ENCODE results near the gene C1QL3.

DNA sequence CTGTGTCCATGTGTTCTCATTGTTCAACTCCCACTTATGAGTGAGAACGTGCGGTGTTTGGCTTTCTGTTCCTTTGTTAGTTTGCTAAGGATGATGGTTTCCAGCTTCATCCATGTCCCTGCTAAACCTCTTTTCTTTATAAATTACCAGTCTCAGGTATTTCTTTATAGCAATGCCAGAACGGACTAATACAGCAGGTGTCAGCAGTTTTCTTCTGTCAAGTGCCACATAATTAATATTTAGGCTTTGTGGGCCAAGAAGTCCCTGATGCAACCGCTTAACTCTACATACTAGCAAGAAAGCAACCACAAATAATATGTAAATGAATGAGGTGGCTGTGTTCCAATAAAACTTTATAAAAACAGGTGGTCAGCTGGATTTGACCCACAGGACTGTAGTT lies 26.3 kb upstream of the C1QL3 start:
- TF ChIP-seq, protein P1, sequence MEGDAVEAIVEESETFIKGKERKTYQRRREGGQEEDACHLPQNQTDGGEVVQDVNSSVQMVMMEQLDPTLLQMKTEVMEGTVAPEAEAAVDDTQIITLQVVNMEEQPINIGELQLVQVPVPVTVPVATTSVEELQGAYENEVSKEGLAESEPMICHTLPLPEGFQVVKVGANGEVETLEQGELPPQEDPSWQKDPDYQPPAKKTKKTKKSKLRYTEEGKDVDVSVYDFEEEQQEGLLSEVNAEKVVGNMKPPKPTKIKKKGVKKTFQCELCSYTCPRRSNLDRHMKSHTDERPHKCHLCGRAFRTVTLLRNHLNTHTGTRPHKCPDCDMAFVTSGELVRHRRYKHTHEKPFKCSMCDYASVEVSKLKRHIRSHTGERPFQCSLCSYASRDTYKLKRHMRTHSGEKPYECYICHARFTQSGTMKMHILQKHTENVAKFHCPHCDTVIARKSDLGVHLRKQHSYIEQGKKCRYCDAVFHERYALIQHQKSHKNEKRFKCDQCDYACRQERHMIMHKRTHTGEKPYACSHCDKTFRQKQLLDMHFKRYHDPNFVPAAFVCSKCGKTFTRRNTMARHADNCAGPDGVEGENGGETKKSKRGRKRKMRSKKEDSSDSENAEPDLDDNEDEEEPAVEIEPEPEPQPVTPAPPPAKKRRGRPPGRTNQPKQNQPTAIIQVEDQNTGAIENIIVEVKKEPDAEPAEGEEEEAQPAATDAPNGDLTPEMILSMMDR (IDR thresholded peaks at IDR 0.05), result no peak
- no peak for TF ChIP-seq POLR2A (IDR thresholded peaks at IDR 0.05)

All from upper lobe of left lung (tissue), 4 donors.